Peyer's patch (tissue), 4 donors: ENCODE data around the gene COQ4. TPM values are rescaled to one million over a fixed set of nuclear protein-coding genes. Genes with fewer than 3 reads are reported as not detected.
"Not testable (repeated sequence)": the region's sequence is repeated elsewhere in the genome, so short reads cannot be mapped to it uniquely, and the experiment has no call there.

Source experiments
- DNase-seq, 3 donors: peaks; one replicate each; pipeline ENCODE4 v3.0.0-alpha.2; 2017 to 2019
- H3K27ac ChIP-seq, 4 donors: fragments of 200-600 bp; sonication (generic); one replicate each; pipeline ENCODE4 v1.5.1; 2016 to 2019
- H3K27me3 ChIP-seq, 2 donors: fragments of 200-600 bp; sonication (generic); one replicate each; pipeline ENCODE4 v1.5.1; 2019
- H3K36me3 ChIP-seq, 3 donors: fragments of 200-600 bp; sonication (generic); one replicate each; pipeline ENCODE4 v1.5.1; 2016 to 2019
- H3K4me1 ChIP-seq, 4 donors: fragments of 200-600 bp; sonication (generic); one replicate each; pipeline ENCODE4 v1.5.1; 2016 to 2019
- H3K4me3 ChIP-seq, 4 donors: fragments of 200-600 bp; sonication (generic); 1 replicate in 3 of 4; 2 replicates in 1 of 4; pipeline ENCODE4 v1.5.1; 2016 to 2019; ENCODE audit warnings: mild to moderate bottlenecking in 1 of 4
- H3K9me3 ChIP-seq, 4 donors: fragments of 200-600 bp; sonication (generic); one replicate each; pipeline ENCODE4 v1.5.1; 2016 to 2019; ENCODE audit warnings: mild to moderate bottlenecking in 1 of 4
- CTCF ChIP-seq, 6 experiments: fragments of 450-650 bp in 4 of 6; fragments of 200-600 bp in 2 of 6; sonication (generic) in 1 of 6; IDR thresholded peaks; one replicate each; pipeline ENCODE4 v1.5.1; 2017 to 2019; ENCODE audit warnings: antibody characterized with exemption in 6 of 6, mild to moderate bottlenecking in 3 of 6, moderate library complexity in 1 of 6
- POLR2A ChIP-seq, 2 donors: fragments of 450-650 bp; IDR thresholded peaks; one replicate each; pipeline ENCODE4 v1.5.1; 2017; ENCODE audit warnings: antibody characterized with exemption in 2 of 2, mild to moderate bottlenecking in 2 of 2, moderate library complexity in 2 of 2
- total RNA-seq, 4 donors: library from RNA; depleted of rRNA; stranded (reverse); fragments of >200 nt; gene quantifications; one replicate each; pipeline ENCODE4 v1.1.0, GENCODE V29; 2016

COQ4 gene
- total RNA-seq, 4 donors from 2014 or later, result 65.2 to 191 (median 132) TPM

GRCh38 chr9:128276574-128277270, 45.9 kb upstream of the COQ4 start:
- peaks cover 0 to 16% (median 0%) of the 10 kb centered on the region in 3 donors for H3K36me3 ChIP-seq
- TF ChIP-seq POLR2A (IDR thresholded peaks at IDR 0.05) (no peak), CTCF (IDR thresholded peaks at IDR 0.05) (no peak)
- H3K4me1 ChIP-seq, result peaks cover 0 to 26% (median 5%) of the 10 kb centered on the region in 4 donors
- H3K27me3 ChIP-seq, result no peaks in the 10 kb centered on the region
- peak overlapping the region; percentile 75 to 94 (median 84) for H3K4me3 ChIP-seq
- H3K27ac ChIP-seq, result peak overlapping the region; percentile 77 to 94 (median 83)
- H3K9me3 ChIP-seq, result no peaks in the 10 kb centered on the region
- peak in 1 of 3 donors; percentile 56 for DNase-seq

- H3K4me3 ChIP-seq, H3K27me3 ChIP-seq, DNase-seq, H3K36me3 ChIP-seq, H3K9me3 ChIP-seq: not testable (repeated sequence)
- peaks cover 0 to 20% (median 5%) of the 10 kb centered on the region in 4 donors for H3K4me1 ChIP-seq
- H3K27ac ChIP-seq, result peak overlapping the region in 1 of 4 donors; percentile 8
Observed at GRCh38 chr9:128279088-128280073, 43.3 kb upstream of the COQ4 start.

- H3K9me3 ChIP-seq, result no peaks in the 10 kb centered on the region
- no peaks in the 10 kb centered on the region for H3K27me3 ChIP-seq
- no peak overlapping the region for H3K27ac ChIP-seq
- H3K4me3 ChIP-seq, result no peak overlapping the region
- H3K36me3 ChIP-seq, result no peaks in the 10 kb centered on the region
- TF ChIP-seq POLR2A (IDR thresholded peaks at IDR 0.05), result no peak
- no peak for TF ChIP-seq CTCF (IDR thresholded peaks at IDR 0.05)
- DNase-seq, result no peak
- peaks cover 0 to 13% (median 3%) of the 10 kb centered on the region in 4 donors for H3K4me1 ChIP-seq
Observed at GRCh38 chr9:128280084-128280622, 42.5 kb upstream of the COQ4 start.

GRCh38 chr9:128282500-128282899, 40.1 kb upstream of the COQ4 start:
- H3K36me3 ChIP-seq, result peaks cover 0 to 9% (median 0%) of the 10 kb centered on the region in 3 donors
- H3K27me3 ChIP-seq, result no peaks in the 10 kb centered on the region
- H3K4me3 ChIP-seq, result no peak overlapping the region
- H3K27ac ChIP-seq, result no peak overlapping the region
- no peak for TF ChIP-seq POLR2A (IDR thresholded peaks at IDR 0.05)
- TF ChIP-seq CTCF (IDR thresholded peaks at IDR 0.05), result no peak
- peaks cover 0 to 2% (median 0%) of the 10 kb centered on the region in 4 donors for H3K4me1 ChIP-seq
- DNase-seq, result no peak
- H3K9me3 ChIP-seq, result no peaks in the 10 kb centered on the region

- no peak overlapping the region for H3K27ac ChIP-seq
- no peak overlapping the region for H3K4me3 ChIP-seq
- DNase-seq, result no peak
- H3K9me3 ChIP-seq, result no peaks in the 10 kb centered on the region
- H3K36me3 ChIP-seq, result peaks cover 0 to 26% (median 0%) of the 10 kb centered on the region in 3 donors
- no peaks in the 10 kb centered on the region for H3K4me1 ChIP-seq
- TF ChIP-seq POLR2A (IDR thresholded peaks at IDR 0.05) (no peak), CTCF (IDR thresholded peaks at IDR 0.05) (no peak)
- H3K27me3 ChIP-seq, result no peaks in the 10 kb centered on the region
Observed at GRCh38 chr9:128285033-128285784, 37.4 kb upstream of the COQ4 start.
